Measurements from ENCODE around the gene DIPK2A. TPM values are rescaled to one million over a fixed set of nuclear protein-coding genes. Genes with fewer than 3 reads are reported as not detected.

The DIPK2A gene
- total RNA-seq: 78.3 TPM

GRCh38 chr3:143971359-143972154, at the start of gene DIPK2A:
TSS of gene DIPK2A (plus strand) at chr3:143971823. CDS start at chr3:143972333, 510 bp downstream.

Other genes starting within 250 kb of the DIPK2A start
- gene SLC9A9, start 123.4 kb upstream of the DIPK2A start, total RNA-seq: 23.5 TPM

Data from camera-type eye (tissue), 1 donor.